Measurements from ENCODE around the gene SPRR2D. TPM values are rescaled to one million over a fixed set of nuclear protein-coding genes. Genes with fewer than 3 reads are reported as not detected.

The SPRR2D gene
- total and polyA plus RNA-seq, 2 of the 4 experiments (the other 2 are of a cell fraction): not detected

- no peak within 1 kb of the TSS for H4K91ac ChIP-seq (ENCODE audit: insufficient read depth, low read depth, low read length)
- no TSS peak for BruUV-seq (replicated peaks)
- ChIA-PET POLR2A (ENCODE audit: unreplicated experiment) (no interaction called here), CTCF (no interaction called here)
- no peak within 1 kb of the TSS for H3K14ac ChIP-seq (replicated peaks; ENCODE audit: low read depth, low read length)
- no peak within 1 kb of the TSS for H3K56ac ChIP-seq (ENCODE audit: extremely low read depth, insufficient read depth, low read length)
- dilution Hi-C loops (cut with HindIII; ENCODE audit: low sequenced_read_pairs, unreplicated experiment): no loop called here
- H2BK5ac ChIP-seq (ENCODE audit: low read depth, low read length, poor library complexity, severe bottlenecking): no peak within 1 kb of the TSS
- H3K9ac ChIP-seq (ENCODE audit: low read depth, low read length): no peak within 1 kb of the TSS
- H3K4me3 ChIP-seq (ENCODE audit: insufficient read depth, low read depth, low read length): no peak within 1 kb of the TSS
- no peak within 1 kb of the TSS for H2BK120ac ChIP-seq (ENCODE audit: low read depth, low read length)
- H3K9me3 ChIP-seq (ENCODE audit: control insufficient read depth, insufficient read depth, low read length): no peaks in the 10 kb centered on the region
- H4K8ac ChIP-seq (ENCODE audit: low read depth in 2 of 2, low read length in 2 of 2): no peak within 1 kb of the TSS
- H3K79me1 ChIP-seq (ENCODE audit: low read depth in 1 of 2, low read length in 2 of 2): no peaks in the 10 kb centered on the region
- no peak within 1 kb of the TSS for H3K4me2 ChIP-seq (ENCODE audit: low read depth, low read length)
- H3K27me3 ChIP-seq (ENCODE audit: control insufficient read depth, insufficient read depth, low read length): no peaks in the 10 kb centered on the region
- no peaks in the 10 kb centered on the region for H3K4me1 ChIP-seq (ENCODE audit: control insufficient read depth, insufficient read depth, low read length)
- H3K27ac ChIP-seq (ENCODE audit: insufficient read depth, low read length): no peak within 1 kb of the TSS
- H3K23ac ChIP-seq (ENCODE audit: low read depth, low read length): no peak within 1 kb of the TSS
- H3K9me1 ChIP-seq (ENCODE audit: insufficient read depth, low read length): no peaks in the 10 kb centered on the region
- H2BK15ac ChIP-seq (ENCODE audit: low read depth, low read length): no peak within 1 kb of the TSS
- no peaks in the 10 kb centered on the region for H3K36me3 ChIP-seq (ENCODE audit: control insufficient read depth, insufficient read depth, low read length)
- H2BK20ac ChIP-seq (ENCODE audit: low read depth, low read length): no peak within 1 kb of the TSS
- no peak for ATAC-seq (ENCODE audit: low read depth)
- no CpG with 5 or more reads among the region's 2 CpGs for WGBS, 2 experiments (ENCODE audit: extremely low coverage in 2 of 2, insufficient read length in 1 of 2)
- DNase-seq: no peak
- H3K4ac ChIP-seq (ENCODE audit: low read depth, low read length): no peak within 1 kb of the TSS
- in situ Hi-C loops (cut with MboI; ENCODE audit: low sequenced_read_pairs): no loop called here
- no peak within 1 kb of the TSS for H2AK9ac ChIP-seq (replicated peaks; ENCODE audit: low read depth, low read length, poor library complexity)
- TF ChIP-seq CEBPB (IDR thresholded peaks at IDR 0.05; ENCODE audit: low read depth, low read length) (no peak), MAFK (IDR thresholded peaks at IDR 0.05; ENCODE audit: low read depth, low read length) (no peak), RFX5 (IDR thresholded peaks at IDR 0.05; ENCODE audit: low read depth, low read length) (no peak), RAD21 (IDR thresholded peaks at IDR 0.05; ENCODE audit: low read length) (no peak), SMC3 (IDR thresholded peaks at IDR 0.05; ENCODE audit: low read depth, low read length) (no peak), USF2 (IDR thresholded peaks at IDR 0.05; ENCODE audit: low read depth, low read length) (no peak), CHD1 (IDR thresholded peaks at IDR 0.05; ENCODE audit: low read depth, low read length) (no peak), NFE2L2 (IDR thresholded peaks at IDR 0.05; ENCODE audit: low read depth, low read length) (no peak), MXI1 (IDR thresholded peaks at IDR 0.05; ENCODE audit: borderline replicate concordance, low read depth, low read length) (no peak), POLR2A (IDR thresholded peaks at IDR 0.05; ENCODE audit: low read depth, low read length) (no peak), ELK1 (IDR thresholded peaks at IDR 0.05; ENCODE audit: borderline replicate concordance, low read depth, low read length) (no peak)
- H2AFZ ChIP-seq (replicated peaks; ENCODE audit: low read length, poor library complexity): no peak within 1 kb of the TSS
- H2AK5ac ChIP-seq (ENCODE audit: low read depth, low read length): no peak within 1 kb of the TSS
- intact Hi-C loops (cut with micrococcal nuclease): no loop called here
- no peak within 1 kb of the TSS for H3K18ac ChIP-seq (ENCODE audit: low read depth, low read length)
- H4K20me1 ChIP-seq (ENCODE audit: insufficient read depth, low read length): no peaks in the 10 kb centered on the region
- H4K5ac ChIP-seq (ENCODE audit: low read depth, low read length): no peak within 1 kb of the TSS
Measured at GRCh38 chr1:153071511-153071910, 30.6 kb upstream of the SPRR2D start, which contains the start of gene SPRR2B. SPRR2B (minus strand) TSS chr1:153071611; CDS start chr1:153070839, 772 bp downstream.

All from IMR-90 (cell line).